Measurements from ENCODE around the gene STIMATE. TPM values are rescaled to one million over a fixed set of nuclear protein-coding genes. Genes with fewer than 3 reads are reported as not detected.

The STIMATE gene
- total RNA-seq, 8 experiments from 2014 or later = 7.2 to 27.0 (median 13.3) TPM

DNA sequence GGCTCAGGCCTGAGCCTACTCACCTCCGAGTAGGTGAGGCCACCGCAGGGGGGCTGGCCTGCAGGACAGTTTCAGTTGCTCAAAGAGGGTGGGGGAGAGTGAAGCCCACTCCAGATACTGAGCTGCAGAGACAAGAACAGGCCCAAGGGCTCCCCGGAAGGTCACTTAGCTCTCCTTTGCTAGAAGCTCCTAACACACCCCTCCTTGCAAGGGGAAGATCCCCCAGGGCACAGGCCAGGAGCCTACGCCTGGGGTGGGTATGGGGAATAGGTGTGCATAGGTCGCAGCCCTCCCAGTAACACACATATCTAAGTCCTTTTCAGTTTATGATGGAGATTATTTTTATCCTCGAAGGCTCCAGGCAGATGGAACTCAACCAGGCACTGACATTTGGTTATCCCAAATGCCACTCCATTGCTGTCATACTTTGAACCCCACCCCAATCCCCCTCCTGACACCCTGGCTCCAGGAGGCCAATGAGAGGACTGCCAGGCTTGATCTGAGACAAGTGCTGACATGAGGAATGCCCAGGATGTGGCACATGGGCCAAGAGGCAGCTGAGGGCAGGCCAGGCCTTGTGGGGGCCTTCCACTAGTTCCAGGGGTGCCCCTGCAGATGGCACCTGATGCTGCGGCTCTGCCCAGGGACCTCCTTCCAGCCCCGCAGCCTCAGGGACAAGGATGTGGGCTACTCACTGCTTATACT lies 61.4 kb downstream of the STIMATE start:
- peaks cover 13 to 20% of the 10 kb centered on the region in 2 donors for H3K4me1 ChIP-seq (replicated peaks in 1 of 2)
- no peak overlapping the region for H3K27ac ChIP-seq
- WGBS, 10 experiments = 80 to 100% (median 100%) methylated on average over 1 to 3 of the region's 8 CpGs; no CpG with 5 or more reads in 7 of the 10 experiments
- no peak for ATAC-seq (replicated peaks in 6 of 8)
- in situ Hi-C loops (cut with MboI; ENCODE audit: low pct_unique_long_range_greater_than_20kb in 2 of 9, low sequenced_read_pairs in 9 of 9, unreplicated experiment in 9 of 9) = no loop called here
- no peak overlapping the region for H3K4me3 ChIP-seq

DNA sequence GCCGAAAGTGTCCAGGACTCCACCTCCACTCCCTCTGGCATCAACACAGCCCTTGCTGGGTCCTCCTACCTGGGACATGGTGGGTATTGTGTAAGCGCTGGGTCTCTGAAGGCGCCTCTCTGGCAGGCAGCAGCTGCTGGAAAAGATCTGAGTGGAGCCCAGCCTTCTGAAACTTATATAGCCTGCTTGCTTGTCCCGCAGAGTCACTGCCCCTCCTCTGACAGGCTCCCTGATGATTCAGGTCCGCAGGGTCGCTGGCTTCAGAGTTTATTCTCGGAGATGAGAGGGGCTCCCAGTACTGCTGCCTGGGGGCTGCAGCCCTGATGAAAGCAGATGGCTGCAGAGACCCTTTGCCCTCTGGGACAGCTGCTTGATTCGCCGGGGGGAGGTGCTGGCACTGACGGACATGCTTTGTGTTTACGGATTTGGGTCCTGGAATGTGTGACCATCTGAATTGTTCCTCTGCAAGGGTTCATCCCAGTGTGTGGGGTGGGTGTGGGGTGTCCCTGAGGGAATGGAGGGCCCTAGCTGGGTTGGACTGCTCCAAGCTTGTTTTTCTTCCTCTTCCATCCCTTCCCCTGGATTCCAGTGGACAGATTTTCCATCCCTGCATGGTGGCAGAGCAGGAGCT lies 62.4 kb downstream of the STIMATE start, which contains the start of gene MUSTN1:
TSS of gene MUSTN1 (minus strand) at position 149 of the 631 bp plus-strand sequence. CDS start at position 78, 71 bp downstream.
- ATAC-seq (replicated peaks in 6 of 8) = peak in 5 of 8 experiments; percentile 61 to 85 (median 77)
- 0 to 100% (median 28%) methylated on average over 1 to 8 of the region's 11 CpGs; no CpG with 5 or more reads in 4 of the 10 experiments for WGBS, 10 experiments
- peaks cover 13 to 20% of the 10 kb centered on the region in 2 donors for H3K4me1 ChIP-seq (replicated peaks in 1 of 2)
- in situ Hi-C loops (cut with MboI; ENCODE audit: low pct_unique_long_range_greater_than_20kb in 2 of 9, low sequenced_read_pairs in 9 of 9, unreplicated experiment in 9 of 9) = no loop called here
- no peak within 1 kb of the TSS for H3K27ac ChIP-seq
- no peak within 1 kb of the TSS for H3K4me3 ChIP-seq

DNA sequence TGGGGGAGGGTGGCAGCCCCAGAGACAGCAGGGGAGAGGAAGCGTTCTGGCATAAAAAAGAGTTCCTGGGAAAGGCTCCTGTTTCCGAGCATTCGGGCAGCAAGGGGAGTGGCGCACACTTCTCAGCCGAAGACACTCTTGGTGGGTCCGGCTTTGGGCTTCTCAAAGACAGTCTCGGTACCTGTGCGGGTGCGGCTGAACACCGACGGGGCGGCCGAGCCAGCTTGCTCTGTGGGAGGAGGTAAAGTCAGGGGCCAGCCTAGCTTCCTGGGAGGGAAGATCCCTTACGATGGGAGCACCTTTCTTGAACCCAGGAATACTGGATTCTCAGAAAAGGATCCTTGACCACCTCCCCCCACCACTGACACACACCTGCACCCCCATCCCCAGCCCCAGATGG lies 64.1 kb downstream of the STIMATE start:
- in situ Hi-C loops (cut with MboI; ENCODE audit: low pct_unique_long_range_greater_than_20kb in 2 of 9, low sequenced_read_pairs in 9 of 9, unreplicated experiment in 9 of 9) = no loop called here
- no peak for ATAC-seq (replicated peaks in 6 of 8)
- H3K4me1 ChIP-seq (replicated peaks in 1 of 2) = peaks cover 13 to 20% of the 10 kb centered on the region in 2 donors
- H3K4me3 ChIP-seq = no peak overlapping the region
- no peak overlapping the region for H3K27ac ChIP-seq
- no CpG with 5 or more reads among the region's 14 CpGs for WGBS, 10 experiments

DNA sequence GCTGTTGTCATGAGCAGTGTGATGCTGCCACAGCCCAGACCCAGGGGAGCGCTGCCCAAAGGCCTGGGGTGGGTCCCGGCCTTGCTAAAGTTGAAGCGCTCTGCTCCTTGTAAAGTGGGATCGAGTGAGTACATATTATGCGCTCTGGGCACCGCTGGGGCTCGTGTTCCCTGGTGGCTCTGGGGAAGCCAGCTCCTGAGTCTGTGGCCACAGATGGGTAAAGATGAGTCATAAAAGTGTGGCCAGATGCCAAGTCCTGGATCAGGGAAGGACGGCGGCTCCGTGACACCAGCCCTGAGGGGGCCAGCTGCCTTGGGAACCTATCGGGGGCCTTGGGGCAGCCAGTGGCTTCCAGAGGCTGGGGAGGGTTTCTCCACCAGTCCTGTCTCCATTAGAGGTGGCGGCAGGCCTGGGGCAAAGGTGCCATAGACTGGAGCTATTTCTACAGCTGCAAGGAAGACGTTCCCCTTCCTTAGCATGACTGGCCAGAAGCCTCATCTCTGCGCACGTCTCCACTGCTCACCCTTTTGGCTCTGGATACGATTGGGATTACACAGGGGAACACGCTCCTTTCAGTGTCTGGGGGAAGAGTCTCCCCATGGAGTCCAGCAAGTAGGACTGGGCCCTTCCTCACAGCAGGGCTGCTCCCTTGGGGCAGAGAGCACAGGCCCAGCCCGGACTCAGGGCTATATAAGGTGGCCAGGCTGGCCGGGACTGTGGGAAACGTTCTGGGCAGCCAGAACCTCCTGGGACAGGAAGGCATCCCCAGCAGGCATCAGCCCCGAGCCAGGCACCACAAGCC lies 65.6 kb downstream of the STIMATE start:
- in situ Hi-C loops (cut with MboI; ENCODE audit: low pct_unique_long_range_greater_than_20kb in 2 of 9, low sequenced_read_pairs in 9 of 9, unreplicated experiment in 9 of 9) = no loop called here
- WGBS, 10 experiments = 24 to 80% (median 60%) methylated on average over 1 to 11 of the region's 21 CpGs; no CpG with 5 or more reads in 3 of the 10 experiments
- H3K4me1 ChIP-seq (replicated peaks in 1 of 2) = peaks cover 13 to 20% of the 10 kb centered on the region in 2 donors
- H3K27ac ChIP-seq = no peak overlapping the region
- H3K4me3 ChIP-seq = no peak overlapping the region
- ATAC-seq (replicated peaks in 6 of 8) = peak in 6 of 8 experiments; percentile 56 to 93 (median 75)

DNA sequence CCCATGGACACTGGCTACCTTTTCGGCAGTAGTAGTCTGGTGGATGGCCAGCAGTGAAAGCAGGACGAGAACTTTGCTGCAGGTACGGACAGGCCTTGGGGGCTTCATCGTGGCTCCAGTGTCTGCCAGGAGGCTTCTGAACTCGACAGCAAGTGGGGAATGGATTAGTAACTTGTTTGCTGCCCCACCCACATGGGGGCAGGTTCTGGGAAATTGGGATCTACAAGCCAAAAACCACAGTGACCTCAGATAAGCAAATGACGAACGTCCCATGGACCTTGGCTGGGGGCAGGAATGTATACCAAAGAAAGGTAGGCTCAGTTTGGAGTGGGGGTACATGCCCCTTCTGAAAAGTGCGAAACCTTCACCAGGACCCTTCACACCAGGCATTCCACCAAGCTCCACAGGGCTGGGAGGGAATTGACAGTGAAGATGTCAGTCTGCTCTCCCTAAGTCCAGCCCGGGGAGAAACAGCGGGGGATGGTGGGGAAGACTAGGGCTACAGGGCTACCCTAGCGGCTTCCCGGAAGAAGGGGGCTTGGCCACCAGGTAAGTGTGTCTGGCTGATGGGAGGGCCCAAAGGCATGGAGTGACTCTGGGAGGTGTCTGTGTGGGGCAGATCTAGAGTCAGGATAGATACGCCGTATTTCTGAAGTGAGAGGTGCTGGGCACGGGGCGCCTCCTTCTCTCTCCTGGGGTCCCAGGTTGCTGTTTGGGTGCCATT lies 66.7 kb downstream of the STIMATE start, which contains the start of gene ITIH4:
TSS of gene ITIH4 (minus strand) at position 138 of the 724 bp plus-strand sequence. CDS start at position 108, 30 bp downstream.
- Histone ChIP-seq H3K27ac (no peak within 1 kb of the TSS), H3K4me1 (replicated peaks in 1 of 2) (peaks cover 13 to 18% of the 10 kb centered on the region in 2 donors), H3K4me3 (no peak within 1 kb of the TSS)
- in situ Hi-C loops (cut with MboI; ENCODE audit: low pct_unique_long_range_greater_than_20kb in 2 of 9, low sequenced_read_pairs in 9 of 9, unreplicated experiment in 9 of 9) = no loop called here
- ATAC-seq (replicated peaks in 6 of 8) = no peak
- 66 to 100% (median 81%) methylated on average over 1 to 12 of the region's 16 CpGs; no CpG with 5 or more reads in 2 of the 10 experiments for WGBS, 10 experiments

DNA sequence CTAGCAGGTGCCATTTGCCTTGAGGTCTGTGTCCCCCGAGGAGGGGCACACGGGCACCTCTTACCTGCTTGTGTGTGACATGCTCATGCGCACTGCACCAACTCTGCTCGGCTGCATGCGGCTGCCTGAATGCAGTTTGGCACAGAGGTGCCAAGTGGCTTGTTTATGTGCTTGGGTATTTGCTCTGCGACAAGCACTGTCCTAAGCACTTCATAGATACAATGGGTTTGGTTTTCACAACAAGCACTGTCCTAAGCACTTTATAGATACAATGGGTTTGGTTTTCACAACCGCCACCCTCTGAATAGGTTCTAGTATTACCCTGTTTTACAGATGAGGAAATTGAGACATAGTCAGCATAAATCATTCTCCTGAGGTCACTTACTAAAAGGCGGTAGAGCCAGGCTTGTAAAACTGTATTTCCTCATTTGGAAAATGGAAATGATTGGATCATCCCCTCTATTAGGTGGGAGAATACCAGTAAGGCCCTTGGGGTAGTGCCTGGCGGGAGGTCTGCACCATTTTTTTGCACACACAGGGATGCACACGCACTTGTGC lies 67.4 kb downstream of the STIMATE start:
- H3K27ac ChIP-seq = no peak overlapping the region
- no peak overlapping the region for H3K4me3 ChIP-seq
- no peak for ATAC-seq (replicated peaks in 6 of 8)
- peaks cover 8 to 11% of the 10 kb centered on the region in 2 donors for H3K4me1 ChIP-seq (replicated peaks in 1 of 2)
- in situ Hi-C loops (cut with MboI; ENCODE audit: low pct_unique_long_range_greater_than_20kb in 2 of 9, low sequenced_read_pairs in 9 of 9, unreplicated experiment in 9 of 9) = no loop called here
- 80 to 100% (median 90%) methylated on average over 1 to 6 of the region's 10 CpGs; no CpG with 5 or more reads in 4 of the 10 experiments for WGBS, 10 experiments

DNA sequence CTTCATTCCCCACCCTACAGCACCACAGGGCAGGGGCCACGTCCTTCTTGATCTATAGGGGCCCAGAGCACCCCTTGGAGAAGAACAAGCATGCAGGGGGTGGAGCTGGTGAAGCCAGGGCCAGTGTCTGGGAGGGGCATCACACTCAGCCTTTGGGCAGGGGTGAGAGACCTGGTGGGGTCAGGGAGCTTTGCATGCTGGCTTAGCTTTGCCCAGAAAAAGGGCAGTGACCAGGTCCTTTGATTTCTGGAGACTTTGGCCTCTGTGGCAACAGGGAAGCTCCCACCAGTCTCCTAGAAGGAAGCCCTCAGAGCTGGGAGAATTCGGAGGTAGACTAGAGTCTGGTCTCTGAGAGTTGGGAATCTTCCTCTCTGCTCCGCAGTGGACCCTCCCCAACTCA lies 67.9 kb downstream of the STIMATE start:
- no peak for ATAC-seq (replicated peaks in 6 of 8)
- WGBS, 10 experiments = 0 to 100% (median 95%) methylated on average over 1 to 2 of the region's 3 CpGs; no CpG with 5 or more reads in 6 of the 10 experiments
- no peak overlapping the region for H3K4me3 ChIP-seq
- peaks cover 3 to 6% of the 10 kb centered on the region in 2 donors for H3K4me1 ChIP-seq (replicated peaks in 1 of 2)
- in situ Hi-C loops (cut with MboI; ENCODE audit: low pct_unique_long_range_greater_than_20kb in 2 of 9, low sequenced_read_pairs in 9 of 9, unreplicated experiment in 9 of 9) = no loop called here
- no peak overlapping the region for H3K27ac ChIP-seq

DNA sequence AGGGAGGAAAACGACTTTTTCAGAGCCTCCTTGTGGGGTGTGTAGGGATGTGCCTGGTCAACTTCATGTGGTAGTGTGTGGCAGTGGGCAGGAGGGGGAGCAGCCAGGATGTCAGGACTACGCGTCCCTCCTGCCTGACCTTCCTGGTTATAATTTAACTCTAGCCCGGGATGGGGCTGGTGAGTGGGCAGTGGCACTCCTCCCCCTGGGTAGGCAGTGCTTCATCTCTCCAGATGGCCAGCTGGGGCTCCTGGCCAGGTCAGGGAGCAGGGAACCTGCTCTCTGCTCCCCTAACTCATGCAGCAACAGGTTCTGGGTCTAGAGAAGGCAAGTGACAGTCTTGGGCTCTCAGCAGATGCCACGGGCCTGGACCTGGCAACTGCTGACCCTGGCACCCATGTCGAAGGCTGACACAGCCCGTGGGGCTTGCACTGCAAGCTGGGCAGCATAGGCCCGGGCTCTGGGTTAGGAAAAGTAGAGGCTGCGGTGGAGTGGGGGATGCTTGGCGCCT lies 69.4 kb downstream of the STIMATE start:
- 7 to 86% (median 59%) methylated on average over 1 to 4 of the region's 10 CpGs; no CpG with 5 or more reads in 4 of the 10 experiments for WGBS, 10 experiments
- Histone ChIP-seq H3K27ac (no peak overlapping the region), H3K4me1 (replicated peaks in 1 of 2) (peaks cover 0 to 3% of the 10 kb centered on the region in 2 donors), H3K4me3 (no peak overlapping the region)
- ATAC-seq (replicated peaks in 6 of 8) = peak in 1 of 8 experiments; percentile 25
- in situ Hi-C loops (cut with MboI; ENCODE audit: low pct_unique_long_range_greater_than_20kb in 2 of 9, low sequenced_read_pairs in 9 of 9, unreplicated experiment in 9 of 9) = no loop called here

DNA sequence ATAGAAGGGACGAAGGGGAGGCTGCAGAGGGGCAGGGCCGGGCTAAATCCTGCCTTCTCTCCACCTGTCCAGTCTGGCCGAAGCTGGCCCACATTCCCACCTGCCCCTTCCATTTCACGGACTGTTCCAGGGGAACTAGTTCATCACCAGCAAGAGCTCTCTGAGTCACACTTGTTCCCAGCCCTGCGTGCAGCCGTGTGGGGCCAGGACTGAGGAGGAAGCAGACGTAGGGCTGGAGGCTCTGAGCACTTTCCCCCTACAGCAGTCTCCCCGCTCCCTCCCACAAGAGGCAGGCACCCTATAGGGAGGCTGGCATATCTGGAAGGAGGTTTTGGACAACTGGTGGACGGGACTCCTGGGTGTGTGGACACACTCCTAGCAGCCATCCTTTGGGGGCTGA lies 69.9 kb downstream of the STIMATE start:
- no peak overlapping the region for H3K4me3 ChIP-seq
- H3K27ac ChIP-seq = no peak overlapping the region
- peaks cover 0 to 3% of the 10 kb centered on the region in 2 donors for H3K4me1 ChIP-seq (replicated peaks in 1 of 2)
- in situ Hi-C loops (cut with MboI; ENCODE audit: low pct_unique_long_range_greater_than_20kb in 2 of 9, low sequenced_read_pairs in 9 of 9, unreplicated experiment in 9 of 9) = no loop called here
- no peak for ATAC-seq (replicated peaks in 6 of 8)
- WGBS, 10 experiments = 27 to 81% (median 48%) methylated on average over 2 to 3 of the region's 9 CpGs; no CpG with 5 or more reads in 7 of the 10 experiments

DNA sequence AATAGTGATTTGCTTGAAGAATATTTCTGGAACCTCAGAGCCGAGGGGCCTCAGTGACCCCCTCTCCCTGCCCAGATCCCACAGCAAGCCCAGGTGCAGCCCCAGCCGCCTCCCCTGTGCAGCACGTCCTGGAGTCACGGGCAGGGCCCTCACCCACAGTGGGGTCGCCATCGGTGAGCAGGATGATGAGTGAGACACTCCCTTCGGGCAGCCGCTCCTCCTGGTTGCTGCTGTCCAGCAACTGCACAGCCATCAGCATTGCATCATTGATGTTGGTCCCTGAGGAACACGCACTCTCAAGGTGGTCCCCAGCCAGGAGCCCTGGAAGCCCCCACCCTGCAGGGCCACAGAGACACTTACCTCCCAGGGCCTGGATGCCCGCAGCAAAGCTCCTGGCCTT lies 73.3 kb downstream of the STIMATE start:
- no peak for ATAC-seq (replicated peaks in 6 of 8)
- in situ Hi-C loops (cut with MboI; ENCODE audit: low pct_unique_long_range_greater_than_20kb in 2 of 9, low sequenced_read_pairs in 9 of 9, unreplicated experiment in 9 of 9) = no loop called here
- Histone ChIP-seq H3K27ac (no peak overlapping the region), H3K4me1 (replicated peaks in 1 of 2) (peaks cover 0 to 4% of the 10 kb centered on the region in 2 donors), H3K4me3 (no peak overlapping the region)
- 100% methylated on average over 1 of the region's 10 CpGs; no CpG with 5 or more reads in 9 of the 10 experiments for WGBS, 10 experiments

DNA sequence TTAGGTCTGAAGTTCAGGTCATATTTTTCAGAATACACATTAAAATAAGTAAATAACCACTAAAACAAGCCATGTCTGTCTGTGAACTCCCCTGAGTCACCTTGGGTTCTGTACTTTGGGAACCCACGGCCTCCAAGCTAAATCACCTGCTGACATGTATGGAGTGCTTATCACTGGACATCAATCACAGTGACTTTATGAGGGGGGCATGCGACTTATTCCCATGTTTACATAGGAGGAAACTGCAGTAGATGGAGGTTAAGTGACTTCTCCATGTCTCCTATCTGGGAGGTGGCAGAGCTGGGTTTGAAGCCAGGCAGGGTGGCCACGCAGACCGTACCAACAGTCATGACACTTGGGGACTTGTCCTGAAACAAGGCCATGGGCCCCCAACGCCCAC lies 75.0 kb downstream of the STIMATE start:
- no peak overlapping the region for H3K4me3 ChIP-seq
- H3K4me1 ChIP-seq (replicated peaks in 1 of 2) = peaks cover 0 to 4% of the 10 kb centered on the region in 2 donors
- ATAC-seq (replicated peaks in 6 of 8) = no peak
- H3K27ac ChIP-seq = no peak overlapping the region
- 60 to 100% (median 86%) methylated on average over 1 to 5 of the region's 5 CpGs; no CpG with 5 or more reads in 4 of the 10 experiments for WGBS, 10 experiments
- in situ Hi-C loops (cut with MboI; ENCODE audit: low pct_unique_long_range_greater_than_20kb in 2 of 9, low sequenced_read_pairs in 9 of 9, unreplicated experiment in 9 of 9) = no loop called here

DNA sequence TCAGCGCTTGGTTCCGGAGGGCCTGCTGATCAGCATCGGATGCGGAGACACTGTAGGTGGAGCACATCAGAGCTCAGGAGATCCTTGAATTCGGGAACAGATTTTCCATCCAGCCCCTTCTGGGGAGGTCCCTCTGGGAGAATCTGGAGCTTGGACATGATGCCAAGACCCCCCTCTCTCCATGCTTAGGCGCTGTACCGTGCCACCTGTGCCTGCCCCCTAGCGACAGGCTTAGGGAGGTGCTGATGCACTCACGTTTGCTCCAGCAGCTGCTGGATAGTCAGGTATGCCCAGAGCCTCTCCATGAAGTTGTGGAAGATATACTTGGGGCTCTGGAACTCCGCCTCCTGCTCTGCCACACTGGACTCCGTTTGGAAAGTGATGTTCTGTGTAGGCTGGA lies 76.6 kb downstream of the STIMATE start:
- H3K27ac ChIP-seq = no peak overlapping the region
- ATAC-seq (replicated peaks in 6 of 8) = peak in 5 of 8 experiments; percentile 6 to 84 (median 54)
- in situ Hi-C loops (cut with MboI; ENCODE audit: low pct_unique_long_range_greater_than_20kb in 2 of 9, low sequenced_read_pairs in 9 of 9, unreplicated experiment in 9 of 9) = no loop called here
- 0 to 93% (median 49%) methylated on average over 1 to 9 of the region's 11 CpGs; no CpG with 5 or more reads in 4 of the 10 experiments for WGBS, 10 experiments
- peaks cover 0 to 14% of the 10 kb centered on the region in 2 donors for H3K4me1 ChIP-seq (replicated peaks in 1 of 2)
- H3K4me3 ChIP-seq = no peak overlapping the region

Measured in motor neuron (in vitro differentiated cells).